Amygdala (tissue), 56 donors: ENCODE results near the gene ASPSCR1.

ENCODE experiments used
- DNase-seq, 56 donors: peaks; one replicate each; lab custom pipeline; 2025; lab: John Stamatoyannopoulos, UW

The ASPSCR1 gene

GRCh38 chr17:81958633-81959342 is 18.6 kb upstream of the ASPSCR1 start:
- no peak for DNase-seq

GRCh38 chr17:81959362-81960129 is 17.9 kb upstream of the ASPSCR1 start:
- DNase-seq, result peak in 29 of 56 donors; percentile 6 to 77 (median 42)

GRCh38 chr17:81960130-81960958 is 17.1 kb upstream of the ASPSCR1 start:
- no peak for DNase-seq

- peak in 2 of 56 donors; percentile 15 to 18 for DNase-seq
Observed at GRCh38 chr17:81961087-81961511, 16.3 kb upstream of the ASPSCR1 start, which contains the start of gene NOTUM. TSS of gene NOTUM (minus strand) at chr17:81961187. CDS start at chr17:81960909, 278 bp downstream.

- no peak for DNase-seq
Observed at GRCh38 chr17:81961521-81962498, 15.6 kb upstream of the ASPSCR1 start.

GRCh38 chr17:81962499-81963441 is 14.7 kb upstream of the ASPSCR1 start:
- DNase-seq, result no peak

GRCh38 chr17:81964081-81964849 is 13.2 kb upstream of the ASPSCR1 start:
- no peak for DNase-seq

GRCh38 chr17:81966343-81967243 is 10.8 kb upstream of the ASPSCR1 start:
- peak in 26 of 56 donors; percentile 7 to 62 (median 28) for DNase-seq

- DNase-seq, result no peak
Observed at GRCh38 chr17:81967244-81967532, 10.2 kb upstream of the ASPSCR1 start.

- peak in 55 of 56 donors; percentile 20 to 91 (median 79) for DNase-seq
Observed at GRCh38 chr17:81967533-81968395, 9.7 kb upstream of the ASPSCR1 start.

GRCh38 chr17:81968396-81968745 is 9.1 kb upstream of the ASPSCR1 start:
- no peak for DNase-seq

- no peak for DNase-seq
Observed at GRCh38 chr17:81968850-81969812, 8.3 kb upstream of the ASPSCR1 start.

- DNase-seq, result no peak
Observed at GRCh38 chr17:81973432-81973831, 4.0 kb upstream of the ASPSCR1 start.

- no peak for DNase-seq
Observed at GRCh38 chr17:81976332-81977210, 858 bp upstream of the ASPSCR1 start.
